Measurements from ENCODE around the gene MAP4K5.

- TF ChIP-seq CTCF (IDR thresholded peaks at IDR 0.05) (no peak), POLR2A (IDR thresholded peaks at IDR 0.05) (no peak)
These were observed 129.4 kb downstream of the MAP4K5 start for GRCh38 chr14:50402965-50403364.

All from transverse colon (tissue), 3 donors.